Caco-2 (cell line): ENCODE measurements around the gene MISP. TPM values are rescaled to one million over a fixed set of nuclear protein-coding genes. Genes with fewer than 3 reads are reported as not detected.

Experiments used
- BruUV-seq: library from RNA; stranded (reverse); fragments of 400-500 nt; replicated peaks from 2 replicates; lab custom pipeline; 2021; lab: Mats Ljungman, UMichigan
- CTCF ChIA-PET: fragments of 300-600 bp; sonication (Branson Sonifier 250); formaldehyde crosslinking; loops from one replicate; lab custom pipeline; 2022; ENCODE audit warnings: antibody characterized with exemption; lab: Charles Lee
- POLR2A ChIA-PET: fragments of 300-600 bp; sonication (Branson Sonifier 250); formaldehyde crosslinking; loops from one replicate; lab custom pipeline; 2022; ENCODE audit warnings: antibody characterized with exemption; lab: Charles Lee
- DNase-seq, 2 experiments: peaks; one replicate each; pipeline versions ENCODE4 v3.0.0 to v3.0.0-alpha.2; 2020 to 2022
- H3K27me3 ChIP-seq: replicated peaks from 2 replicates; pipeline ENCODE4 v1.6.0; 2011; ENCODE audit warnings: low read length; ENCODE audit not compliant: control insufficient read depth, insufficient read depth
- H3K36me3 ChIP-seq: 2 replicates; pipeline ENCODE4 v1.5.1; 2011; ENCODE audit warnings: low read length; ENCODE audit not compliant: control insufficient read depth, insufficient read depth
- H3K4me1 ChIP-seq: fragments of 250-450 bp; sonication (Bioruptor Pico); 2 replicates; pipeline ENCODE4 v1.5.1; 2020; ENCODE audit warnings: mild to moderate bottlenecking
- H3K4me3 ChIP-seq: 2 replicates; pipeline ENCODE4 v1.5.1; 2011; ENCODE audit warnings: low read depth, mild to moderate bottlenecking, control low read depth, low read length
- H3K9me3 ChIP-seq: fragments of 250-450 bp; sonication (Bioruptor Pico); 2 replicates; pipeline ENCODE4 v1.5.1; 2020; ENCODE audit warnings: mild to moderate bottlenecking, moderate library complexity
- H3K27ac Mint-ChIP-seq: one replicate; pipeline ENCODE4 v1.8.0; 2022; ENCODE audit warnings: mixed read lengths; ENCODE audit not compliant: unreplicated experiment
- H3K27me3 Mint-ChIP-seq: one replicate; pipeline ENCODE4 v1.8.0; 2022; ENCODE audit warnings: mixed read lengths; ENCODE audit not compliant: insufficient read depth, unreplicated experiment
- H3K36me3 Mint-ChIP-seq: one replicate; pipeline ENCODE4 v1.8.0; 2022; ENCODE audit warnings: mild to moderate bottlenecking, mixed read lengths; ENCODE audit not compliant: insufficient read depth, unreplicated experiment
- H3K4me1 Mint-ChIP-seq: one replicate; pipeline ENCODE4 v1.8.0; 2022; ENCODE audit warnings: low read depth, mixed read lengths; ENCODE audit not compliant: unreplicated experiment
- H3K4me3 Mint-ChIP-seq: one replicate; pipeline ENCODE4 v1.8.0; 2022; ENCODE audit warnings: mild to moderate bottlenecking, moderate library complexity, mixed read lengths; ENCODE audit not compliant: unreplicated experiment
- H3K9me3 Mint-ChIP-seq: one replicate; pipeline ENCODE4 v1.8.0; 2022; ENCODE audit warnings: mixed read lengths; ENCODE audit not compliant: unreplicated experiment
- CTCF ChIP-seq, 2 experiments: fragments of 200-600 bp in 1 of 2; IDR thresholded peaks; 1 replicate in 1 of 2; 2 replicates in 1 of 2; pipeline versions ENCODE4 v1.5.1 to v1.8.0; 2011 to 2022; ENCODE audit warnings: antibody characterized with exemption in 1 of 2, control low read depth in 1 of 2, inconsistent platforms in 1 of 2, low read depth in 1 of 2, low read length in 1 of 2, mild to moderate bottlenecking in 1 of 2, moderate library complexity in 1 of 2; ENCODE audit not compliant: insufficient read depth in 1 of 2, severe bottlenecking in 1 of 2, unreplicated experiment in 1 of 2
- intact Hi-C: fragments of 100-400 bp; cut with micrococcal nuclease; formaldehyde crosslinking; loops from one replicate; pipeline ENCODE4 v1.10.0; 2022; ENCODE audit not compliant: unreplicated experiment
- total RNA-seq: library from RNA; stranded (reverse); gene quantifications from 2 replicates; pipeline ENCODE4 v1.2.3, GENCODE V29; 2022

The MISP gene
- total RNA-seq, 1 experiment from 2014 or later: 27.8 TPM

- BruUV-seq: no TSS peak
- Histone ChIP-seq H3K4me3 (peak overlapping the region; percentile 49), H3K4me1 (peaks cover 8% of the 10 kb centered on the region), H3K27me3 (no peaks in the 10 kb centered on the region), H3K36me3 (no peaks in the 10 kb centered on the region), H3K9me3 (no peaks in the 10 kb centered on the region)
- Mint-ChIP-seq H3K27me3 (no peaks in the 10 kb centered on the region), H3K27ac (no peak overlapping the region), H3K4me3 (peak overlapping the region; percentile 33), H3K9me3 (no peaks in the 10 kb centered on the region), H3K4me1 (no peaks in the 10 kb centered on the region), H3K36me3 (peaks cover 4% of the 10 kb centered on the region)
- no peak for TF ChIP-seq CTCF (IDR thresholded peaks at IDR 0.05; ENCODE audit: insufficient read depth in 1 of 2, low read depth in 1 of 2, low read length in 1 of 2, severe bottlenecking in 1 of 2, unreplicated experiment in 1 of 2)
- ChIA-PET POLR2A (no interaction called here), CTCF (no interaction called here)
- DNase-seq: no peak
- intact Hi-C loops: no loop called here
Observed at GRCh38 chr19:709196-709964, 41.5 kb upstream of the MISP start.

GRCh38 chr19:709965-710571 is 40.8 kb upstream of the MISP start:
- Mint-ChIP-seq H3K9me3 (peaks cover under 1% of the 10 kb centered on the region), H3K4me1 (no peaks in the 10 kb centered on the region), H3K36me3 (peaks cover 4% of the 10 kb centered on the region), H3K27me3 (no peaks in the 10 kb centered on the region), H3K27ac (no peak overlapping the region), H3K4me3 (peak overlapping the region; percentile 33)
- Histone ChIP-seq H3K4me3 (peak overlapping the region; percentile 49), H3K36me3 (no peaks in the 10 kb centered on the region), H3K4me1 (peaks cover 8% of the 10 kb centered on the region), H3K9me3 (no peaks in the 10 kb centered on the region; the same call in 1 of the 2 replicates), H3K27me3 (no peaks in the 10 kb centered on the region)
- ChIA-PET POLR2A (no interaction called here), CTCF (no interaction called here)
- TF ChIP-seq CTCF (IDR thresholded peaks at IDR 0.05; ENCODE audit: insufficient read depth in 1 of 2, low read depth in 1 of 2, low read length in 1 of 2, severe bottlenecking in 1 of 2, unreplicated experiment in 1 of 2): no peak
- no TSS peak for BruUV-seq
- intact Hi-C loops: no loop called here
- DNase-seq: no peak

GRCh38 chr19:710767-711166 is 40.1 kb upstream of the MISP start:
- H3K27me3 ChIP-seq: no peaks in the 10 kb centered on the region
- peaks cover 11% of the 10 kb centered on the region for H3K36me3 Mint-ChIP-seq
- peak overlapping the region; percentile 19 for H3K4me3 Mint-ChIP-seq
- intact Hi-C loops: no loop called here
- no peaks in the 10 kb centered on the region for H3K27me3 Mint-ChIP-seq
- no peak for TF ChIP-seq CTCF (IDR thresholded peaks at IDR 0.05; ENCODE audit: insufficient read depth in 1 of 2, low read depth in 1 of 2, low read length in 1 of 2, severe bottlenecking in 1 of 2, unreplicated experiment in 1 of 2)
- peaks cover 7% of the 10 kb centered on the region for H3K9me3 Mint-ChIP-seq
- ChIA-PET POLR2A (no interaction called here), CTCF (no interaction called here)
- no peak overlapping the region for H3K27ac Mint-ChIP-seq
- H3K9me3 ChIP-seq: no peaks in the 10 kb centered on the region; the same call in 1 of the 2 replicates
- H3K4me1 Mint-ChIP-seq: no peaks in the 10 kb centered on the region
- peaks cover 8% of the 10 kb centered on the region for H3K4me1 ChIP-seq
- no TSS peak for BruUV-seq
- no peak for DNase-seq
- H3K36me3 ChIP-seq: no peaks in the 10 kb centered on the region
- H3K4me3 ChIP-seq: no peak overlapping the region
